Keratinocyte (primary cell): ENCODE data around the gene NXNL1.

ENCODE experiments used
- CTCF ChIP-seq, 3 experiments: IDR thresholded peaks in 1 of 3; conservative IDR thresholded peaks in 1 of 3; optimal IDR thresholded peaks in 1 of 3; 2 replicates in 2 of 3; 3 replicates in 1 of 3; pipeline versions ENCODE3 to v1.5.1; 2011; ENCODE audit warnings: low read length in 3 of 3, mild to moderate bottlenecking in 3 of 3, moderate library complexity in 2 of 3, control low read depth in 1 of 3, inconsistent platforms in 1 of 3; ENCODE audit not compliant: insufficient read depth in 2 of 3; ENCODE audit errors: extremely low read depth in 1 of 3
- EZH2 ChIP-seq: IDR thresholded peaks from one replicate; pipeline ENCODE4 v1.6.1; 2012; ENCODE audit warnings: inconsistent platforms, mild to moderate bottlenecking, low read length, moderate library complexity

GRCh38 chr19:17495639-17496296 is 35.0 kb upstream of the NXNL1 start:
- TF ChIP-seq EZH2: no peak
- no peak for TF ChIP-seq CTCF (optimal IDR thresholded peaks at IDR 0.05 in 1 of 3, IDR thresholded peaks at IDR 0.05 in 1 of 3, conservative IDR thresholded peaks at IDR 0.05 in 1 of 3; ENCODE audit: extremely low read depth in 1 of 3, insufficient read depth in 2 of 3, low read length in 3 of 3)
